Transverse colon (tissue), 4 donors: Measurements from ENCODE around the gene EHMT1.

ENCODE experiments used
- EP300 ChIP-seq: sonication (generic); formaldehyde crosslinking; IDR thresholded peaks from one replicate; pipeline ENCODE4 v1.6.1; 2017; ENCODE audit warnings: antibody characterized with exemption, low read depth
- POLR2A ChIP-seq: fragments of 450-650 bp; IDR thresholded peaks from one replicate; pipeline ENCODE4 v1.6.1; 2016; ENCODE audit warnings: antibody characterized with exemption, mild to moderate bottlenecking, moderate library complexity
- POLR2AphosphoS5 ChIP-seq, 3 donors: sonication (generic); formaldehyde crosslinking; IDR thresholded peaks; one replicate each; pipeline ENCODE4 v1.6.1; 2016; ENCODE audit warnings: antibody characterized with exemption in 3 of 3
- TF ChIP-seq, protein P1 (sequence below), 5 experiments: fragments of 200-600 bp in 3 of 5; fragments of 450-650 bp in 2 of 5; sonication (generic) in 3 of 5; IDR thresholded peaks; 1 replicate in 2 of 5; 2 replicates in 3 of 5; pipeline ENCODE4 v1.5.1; 2016 to 2017; ENCODE audit warnings: antibody characterized with exemption in 5 of 5, inconsistent platforms in 3 of 5, mild to moderate bottlenecking in 2 of 5, moderate library complexity in 1 of 5

DNA sequence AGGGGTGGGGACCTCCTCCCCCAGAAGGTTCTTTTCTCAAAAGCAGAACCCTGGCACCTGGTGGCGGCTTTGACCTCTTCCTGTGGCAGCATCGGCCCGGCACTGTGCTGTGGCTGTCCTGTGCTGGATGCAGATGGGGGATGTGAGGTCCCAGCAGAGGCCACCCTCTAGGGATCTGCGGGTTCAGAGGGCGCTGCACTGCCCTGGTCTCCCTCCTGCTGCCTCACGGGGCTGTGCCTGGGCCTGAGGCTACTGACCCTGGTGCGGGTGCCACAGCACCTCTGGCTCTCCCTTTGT is 182.2 kb downstream of the EHMT1 start:
- TF ChIP-seq, protein P1, sequence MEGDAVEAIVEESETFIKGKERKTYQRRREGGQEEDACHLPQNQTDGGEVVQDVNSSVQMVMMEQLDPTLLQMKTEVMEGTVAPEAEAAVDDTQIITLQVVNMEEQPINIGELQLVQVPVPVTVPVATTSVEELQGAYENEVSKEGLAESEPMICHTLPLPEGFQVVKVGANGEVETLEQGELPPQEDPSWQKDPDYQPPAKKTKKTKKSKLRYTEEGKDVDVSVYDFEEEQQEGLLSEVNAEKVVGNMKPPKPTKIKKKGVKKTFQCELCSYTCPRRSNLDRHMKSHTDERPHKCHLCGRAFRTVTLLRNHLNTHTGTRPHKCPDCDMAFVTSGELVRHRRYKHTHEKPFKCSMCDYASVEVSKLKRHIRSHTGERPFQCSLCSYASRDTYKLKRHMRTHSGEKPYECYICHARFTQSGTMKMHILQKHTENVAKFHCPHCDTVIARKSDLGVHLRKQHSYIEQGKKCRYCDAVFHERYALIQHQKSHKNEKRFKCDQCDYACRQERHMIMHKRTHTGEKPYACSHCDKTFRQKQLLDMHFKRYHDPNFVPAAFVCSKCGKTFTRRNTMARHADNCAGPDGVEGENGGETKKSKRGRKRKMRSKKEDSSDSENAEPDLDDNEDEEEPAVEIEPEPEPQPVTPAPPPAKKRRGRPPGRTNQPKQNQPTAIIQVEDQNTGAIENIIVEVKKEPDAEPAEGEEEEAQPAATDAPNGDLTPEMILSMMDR (IDR thresholded peaks at IDR 0.05), result no peak
- no peak for TF ChIP-seq POLR2AphosphoS5 (IDR thresholded peaks at IDR 0.05)
- no peak for TF ChIP-seq EP300
- TF ChIP-seq POLR2A, result no peak
